ENCODE measurements around the gene TMEM151B. TPM values are rescaled to one million over a fixed set of nuclear protein-coding genes. Genes with fewer than 3 reads are reported as not detected.

Gene TMEM151B
- 0.04 and 0.18 TPM in 2 replicates for total RNA-seq (2014; rRNA removed; shearing (Covaris generic); ENCODE audit: low replicate concordance)

GRCh38 chr6:44269921-44270525 is at the start of gene TMEM151B:
Gene TMEM151B, plus strand, starts transcription at chr6:44270450. Its CDS starts 293 bp downstream, at chr6:44270743.
- Histone ChIP-seq H3K27me3 (ENCODE audit: low read length) (no peaks in the 10 kb centered on the region), H3K4me2 (ENCODE audit: low read depth, low read length, poor library complexity, severe bottlenecking) (peak within 1 kb of the TSS; percentile 44), H3K9me2 (replicated peaks; ENCODE audit: insufficient read depth, low read length) (no peaks in the 10 kb centered on the region), H3K9ac (ENCODE audit: low read length) (peak within 1 kb of the TSS; percentile 20; the same call in 1 of the 2 replicates), H2AFZ (ENCODE audit: low read length) (no peak within 1 kb of the TSS), H3K79me2 (ENCODE audit: low read length) (no peaks in the 10 kb centered on the region; the same call in 1 of the 2 replicates), H3K4me3 (ENCODE audit: low read length) (peak within 1 kb of the TSS; percentile 47; the same call in 1 of the 2 replicates), H3K27ac (ENCODE audit: low read length) (no peak within 1 kb of the TSS), H4K20me1 (ENCODE audit: insufficient read depth, low read depth, low read length) (0 out of 2 replicates have a peak, but pooled peaks cover 3% of the 10 kb centered on the region), H3K36me3 (ENCODE audit: insufficient read depth, low read length) (no peaks in the 10 kb centered on the region), H3K4me1 (ENCODE audit: low read length) (peaks cover 3% of the 10 kb centered on the region; the same call in 1 of the 2 replicates), H3K9me3 (ENCODE audit: low read length) (no peaks in the 10 kb centered on the region)
- DNase-seq, result peak; percentile 54

- Histone ChIP-seq H3K4me2 (ENCODE audit: low read depth, low read length, poor library complexity, severe bottlenecking) (no peak overlapping the region), H4K20me1 (ENCODE audit: insufficient read depth, low read depth, low read length) (peaks cover 4% of the 10 kb centered on the region; the same call in 1 of the 2 replicates), H3K27me3 (ENCODE audit: low read length) (no peaks in the 10 kb centered on the region), H3K4me1 (ENCODE audit: low read length) (peaks cover 55% of the 10 kb centered on the region), H3K79me2 (ENCODE audit: low read length) (peaks cover 23% of the 10 kb centered on the region), H3K4me3 (ENCODE audit: low read length) (no peak overlapping the region), H3K9me3 (ENCODE audit: low read length) (no peaks in the 10 kb centered on the region), H2AFZ (ENCODE audit: low read length) (no peak overlapping the region), H3K27ac (ENCODE audit: low read length) (no peak overlapping the region), H3K36me3 (ENCODE audit: insufficient read depth, low read length) (no peaks in the 10 kb centered on the region), H3K9me2 (replicated peaks; ENCODE audit: insufficient read depth, low read length) (no peaks in the 10 kb centered on the region), H3K9ac (ENCODE audit: low read length) (no peak overlapping the region)
- no peak for DNase-seq
Measured at GRCh38 chr6:44220913-44221290, 49.3 kb upstream of the TMEM151B start.

GRCh38 chr6:44221291-44221960 is 48.8 kb upstream of the TMEM151B start:
- Histone ChIP-seq H3K4me3 (ENCODE audit: low read length) (no peak overlapping the region), H3K36me3 (ENCODE audit: insufficient read depth, low read length) (no peaks in the 10 kb centered on the region), H4K20me1 (ENCODE audit: insufficient read depth, low read depth, low read length) (peaks cover 4% of the 10 kb centered on the region; the same call in 1 of the 2 replicates), H3K9me3 (ENCODE audit: low read length) (no peaks in the 10 kb centered on the region), H2AFZ (ENCODE audit: low read length) (no peak overlapping the region), H3K79me2 (ENCODE audit: low read length) (peaks cover 28% of the 10 kb centered on the region), H3K4me1 (ENCODE audit: low read length) (peaks cover 60% of the 10 kb centered on the region), H3K27ac (ENCODE audit: low read length) (no peak overlapping the region), H3K27me3 (ENCODE audit: low read length) (no peaks in the 10 kb centered on the region), H3K9me2 (replicated peaks; ENCODE audit: insufficient read depth, low read length) (no peaks in the 10 kb centered on the region), H3K9ac (ENCODE audit: low read length) (peak overlapping the region; percentile 42), H3K4me2 (ENCODE audit: low read depth, low read length, poor library complexity, severe bottlenecking) (no peak overlapping the region)
- DNase-seq, result peak; percentile 92

- no peak overlapping the region for H3K27ac ChIP-seq (ENCODE audit: low read length)
- H3K36me3 ChIP-seq (ENCODE audit: insufficient read depth, low read length), result no peaks in the 10 kb centered on the region
- peaks cover 32% of the 10 kb centered on the region for H3K79me2 ChIP-seq (ENCODE audit: low read length)
- no peak for DNase-seq
- no peaks in the 10 kb centered on the region for H3K9me2 ChIP-seq (replicated peaks; ENCODE audit: insufficient read depth, low read length)
- H3K4me2 ChIP-seq (ENCODE audit: low read depth, low read length, poor library complexity, severe bottlenecking), result no peak overlapping the region
- peaks cover 4% of the 10 kb centered on the region; the same call in 1 of the 2 replicates for H4K20me1 ChIP-seq (ENCODE audit: insufficient read depth, low read depth, low read length)
- H3K9ac ChIP-seq (ENCODE audit: low read length), result peak overlapping the region; percentile 39; the same call in 1 of the 2 replicates
- H3K4me1 ChIP-seq (ENCODE audit: low read length), result peaks cover 64% of the 10 kb centered on the region
- no peak overlapping the region for H2AFZ ChIP-seq (ENCODE audit: low read length)
- H3K27me3 ChIP-seq (ENCODE audit: low read length), result no peaks in the 10 kb centered on the region
- H3K9me3 ChIP-seq (ENCODE audit: low read length), result no peaks in the 10 kb centered on the region
- no peak overlapping the region for H3K4me3 ChIP-seq (ENCODE audit: low read length)
Measured at GRCh38 chr6:44221961-44222335, 48.3 kb upstream of the TMEM151B start.

GRCh38 chr6:44222486-44223318 is 47.5 kb upstream of the TMEM151B start:
- H3K27ac ChIP-seq (ENCODE audit: low read length), result no peak overlapping the region
- H3K79me2 ChIP-seq (ENCODE audit: low read length), result peaks cover 37% of the 10 kb centered on the region
- H3K9me2 ChIP-seq (replicated peaks; ENCODE audit: insufficient read depth, low read length), result no peaks in the 10 kb centered on the region
- peak overlapping the region; percentile 84 for H3K9ac ChIP-seq (ENCODE audit: low read length)
- H3K4me3 ChIP-seq (ENCODE audit: low read length), result peak overlapping the region; percentile 74
- peak overlapping the region; percentile 92 for H3K4me2 ChIP-seq (ENCODE audit: low read depth, low read length, poor library complexity, severe bottlenecking)
- no peaks in the 10 kb centered on the region for H3K27me3 ChIP-seq (ENCODE audit: low read length)
- H3K9me3 ChIP-seq (ENCODE audit: low read length), result no peaks in the 10 kb centered on the region
- peaks cover 4% of the 10 kb centered on the region; the same call in 1 of the 2 replicates for H4K20me1 ChIP-seq (ENCODE audit: insufficient read depth, low read depth, low read length)
- peak overlapping the region; percentile 74; the same call in 1 of the 2 replicates for H2AFZ ChIP-seq (ENCODE audit: low read length)
- no peak for DNase-seq
- peaks cover 64% of the 10 kb centered on the region for H3K4me1 ChIP-seq (ENCODE audit: low read length)
- H3K36me3 ChIP-seq (ENCODE audit: insufficient read depth, low read length), result no peaks in the 10 kb centered on the region

GRCh38 chr6:44223319-44224028 is 46.8 kb upstream of the TMEM151B start, which contains the start of gene SLC29A1:
Gene SLC29A1, plus strand, starts transcription at chr6:44223595. Its CDS starts 3,719 bp downstream, at chr6:44227314.
- Histone ChIP-seq H3K9ac (ENCODE audit: low read length) (peak within 1 kb of the TSS; percentile 84), H3K36me3 (ENCODE audit: insufficient read depth, low read length) (no peaks in the 10 kb centered on the region), H3K4me2 (ENCODE audit: low read depth, low read length, poor library complexity, severe bottlenecking) (peak within 1 kb of the TSS; percentile 92), H3K9me3 (ENCODE audit: low read length) (no peaks in the 10 kb centered on the region), H3K9me2 (replicated peaks; ENCODE audit: insufficient read depth, low read length) (no peaks in the 10 kb centered on the region), H2AFZ (ENCODE audit: low read length) (peak within 1 kb of the TSS; percentile 74), H3K27ac (ENCODE audit: low read length) (no peak within 1 kb of the TSS; the same call in 1 of the 2 replicates), H4K20me1 (ENCODE audit: insufficient read depth, low read depth, low read length) (peaks cover under 1% of the 10 kb centered on the region; the same call in 1 of the 2 replicates), H3K79me2 (ENCODE audit: low read length) (peaks cover 38% of the 10 kb centered on the region), H3K27me3 (ENCODE audit: low read length) (no peaks in the 10 kb centered on the region), H3K4me3 (ENCODE audit: low read length) (peak within 1 kb of the TSS; percentile 74), H3K4me1 (ENCODE audit: low read length) (peaks cover 58% of the 10 kb centered on the region)
- DNase-seq, result peak; percentile 94

GRCh38 chr6:44224029-44224964 is 46.0 kb upstream of the TMEM151B start:
- Histone ChIP-seq H3K27ac (ENCODE audit: low read length) (no peak overlapping the region; the same call in 1 of the 2 replicates), H3K9me3 (ENCODE audit: low read length) (no peaks in the 10 kb centered on the region)

More at GRCh38 chr6:44224029-44224964, 46.0 kb upstream of the TMEM151B start:
- H3K79me2 ChIP-seq (ENCODE audit: low read length), result peaks cover 39% of the 10 kb centered on the region
- H3K9me2 ChIP-seq (replicated peaks; ENCODE audit: insufficient read depth, low read length), result no peaks in the 10 kb centered on the region
- H3K4me2 ChIP-seq (ENCODE audit: low read depth, low read length, poor library complexity, severe bottlenecking), result peak overlapping the region; percentile 92
- peak; percentile 71 for DNase-seq
- peak overlapping the region; percentile 74 for H2AFZ ChIP-seq (ENCODE audit: low read length)
- peak overlapping the region; percentile 74 for H3K4me3 ChIP-seq (ENCODE audit: low read length)
- no peaks in the 10 kb centered on the region; the same call in 1 of the 2 replicates for H3K36me3 ChIP-seq (ENCODE audit: insufficient read depth, low read length)
- no peaks in the 10 kb centered on the region for H3K27me3 ChIP-seq (ENCODE audit: low read length)
- no peaks in the 10 kb centered on the region for H4K20me1 ChIP-seq (ENCODE audit: insufficient read depth, low read depth, low read length)
- H3K4me1 ChIP-seq (ENCODE audit: low read length), result peaks cover 49% of the 10 kb centered on the region
- peak overlapping the region; percentile 84 for H3K9ac ChIP-seq (ENCODE audit: low read length)
